HepG2 (cell line): Measurements from ENCODE around the gene GRHL1. TPM values are rescaled to one million over a fixed set of nuclear protein-coding genes. Genes with fewer than 3 reads are reported as not detected.
A peak's percentile ranks its signal among the peaks of the same experiment; 100 is the strongest.

ENCODE experiments used
- ATF2 ChIP-seq: sonication (generic); formaldehyde crosslinking; IDR thresholded peaks from 2 replicates; pipeline ENCODE4 v1.4.0; 2020; ENCODE audit warnings: missing genetic modification reagents
- CENPBD1 ChIP-seq: sonication (generic); formaldehyde crosslinking; IDR thresholded peaks from 2 replicates; pipeline ENCODE4 v1.8.0; 2022; ENCODE audit warnings: missing genetic modification reagents, low read depth, mild to moderate bottlenecking, borderline replicate concordance
- CREB1 ChIP-seq, 2 experiments: fragments of 450-650 bp in 1 of 2; IDR thresholded peaks; 2 replicates each; pipeline ENCODE4 v1.6.1; 2016 to 2017; ENCODE audit warnings: control low read depth in 1 of 2, mild to moderate bottlenecking in 1 of 2, missing compliant biosample characterization in 1 of 2, missing genetic modification characterization in 1 of 2
- DMTF1 ChIP-seq: sonication (generic); formaldehyde crosslinking; IDR thresholded peaks from 2 replicates; pipeline ENCODE4 v1.4.0; 2020; ENCODE audit warnings: mild to moderate bottlenecking, missing genetic modification reagents
- HOXD1 ChIP-seq: sonication (generic); formaldehyde crosslinking; IDR thresholded peaks from 2 replicates; pipeline ENCODE4 v1.5.0; 2020; ENCODE audit warnings: missing genetic modification reagents
- KDM1A ChIP-seq: IDR thresholded peaks from 2 replicates; pipeline ENCODE4 v1.6.1; 2016; ENCODE audit warnings: missing compliant biosample characterization
- KLF12 ChIP-seq: sonication (generic); formaldehyde crosslinking; IDR thresholded peaks from 2 replicates; pipeline ENCODE4 v1.4.0; 2020; ENCODE audit warnings: missing genetic modification reagents, borderline replicate concordance
- NCOA5 ChIP-seq: sonication (generic); formaldehyde crosslinking; IDR thresholded peaks from 2 replicates; pipeline ENCODE4 v1.4.0; 2020; ENCODE audit warnings: missing genetic modification reagents
- POGK ChIP-seq: sonication (generic); formaldehyde crosslinking; conservative IDR thresholded peaks from 2 replicates; pipeline ENCODE4 v1.8.0; 2022; ENCODE audit warnings: mild to moderate bottlenecking, moderate library complexity, missing genetic modification reagents
- SATB2 ChIP-seq: sonication (generic); formaldehyde crosslinking; IDR thresholded peaks from 2 replicates; pipeline ENCODE4 v1.5.0; 2020; ENCODE audit warnings: missing genetic modification reagents
- STAT6 ChIP-seq: sonication (generic); formaldehyde crosslinking; IDR thresholded peaks from 2 replicates; pipeline ENCODE4 v1.4.0; 2020; ENCODE audit warnings: missing genetic modification reagents, mild to moderate bottlenecking, borderline replicate concordance
- THRA ChIP-seq: sonication (generic); formaldehyde crosslinking; IDR thresholded peaks from 2 replicates; pipeline ENCODE4 v1.4.0; 2020; ENCODE audit warnings: missing genetic modification reagents, borderline replicate concordance
- U2AF2 ChIP-seq: fragments of 200-400 bp; formaldehyde crosslinking; IDR thresholded peaks from 2 replicates; pipeline ENCODE4 v1.6.1; 2017; ENCODE audit warnings: low read depth, mild to moderate bottlenecking, low read length
- YY1 ChIP-seq: IDR thresholded peaks from 2 replicates; pipeline ENCODE4 v1.6.1; 2011; ENCODE audit warnings: low read length, low read depth, moderate library complexity, mild to moderate bottlenecking; ENCODE audit not compliant: insufficient read depth, insufficient replicate concordance
- ZBTB7A ChIP-seq: sonication (generic); formaldehyde crosslinking; IDR thresholded peaks from 2 replicates; pipeline ENCODE4 v1.8.0; 2022; ENCODE audit warnings: mild to moderate bottlenecking, missing genetic modification reagents
- ZFY ChIP-seq: sonication (generic); formaldehyde crosslinking; IDR thresholded peaks from 2 replicates; pipeline ENCODE4 v1.4.0; 2020; ENCODE audit warnings: missing genetic modification reagents
- ZKSCAN8 ChIP-seq: IDR thresholded peaks from 2 replicates; pipeline ENCODE4 v1.6.1; 2016; ENCODE audit warnings: borderline replicate concordance, missing genetic modification reagents, missing compliant biosample characterization
- ZNF207 ChIP-seq: fragments of 450-650 bp; IDR thresholded peaks from 2 replicates; pipeline ENCODE4 v1.6.1; 2016; ENCODE audit warnings: antibody characterized with exemption, borderline replicate concordance
- ZNF326 ChIP-seq: sonication (generic); formaldehyde crosslinking; IDR thresholded peaks from 2 replicates; pipeline ENCODE4 v1.4.0; 2020; ENCODE audit warnings: missing genetic modification reagents, borderline replicate concordance
- ZNF564 ChIP-seq: sonication (generic); formaldehyde crosslinking; IDR thresholded peaks from 2 replicates; pipeline ENCODE4 v1.8.1; 2023; ENCODE audit warnings: mild to moderate bottlenecking, missing genetic modification reagents
- ZNF788 ChIP-seq: sonication (generic); formaldehyde crosslinking; IDR thresholded peaks from 2 replicates; pipeline ENCODE4 v1.5.0; 2020; ENCODE audit warnings: mild to moderate bottlenecking, missing genetic modification reagents, borderline replicate concordance
- polyA plus RNA-seq, 8 experiments: library from polyadenylated mRNA; depleted of rRNA in 3 of 8; stranded (reverse) in 7 of 8; unstranded in 1 of 8; fragments of >200 nt; fragmentation: Illumina TruSeq in 4 of 8; extraction: Trizol in 4 of 8; gene quantifications; 2 replicates each; pipeline versions ENCODE4 v1.2.1 to v1.2.3, GENCODE V29; 2011 to 2016; ENCODE audit warnings: low read depth in 4 of 8, missing spikeins in 1 of 8, mixed read lengths in 1 of 8; ENCODE audit not compliant: insufficient read depth in 1 of 8
- total RNA-seq, 5 experiments: library from RNA; depleted of rRNA; stranded (reverse); fragments of >200 nt; fragmentation: Illumina TruSeq; extraction: Trizol; gene quantifications; 2 replicates each; pipeline ENCODE4 v1.2.3, GENCODE V29; 2016; ENCODE audit warnings: low read depth in 1 of 5

GRHL1 gene
- total and polyA plus RNA-seq, 2 of the 13 experiments (the other 11 are each of a cell fraction or from before 2014, with no cell fraction given), result 9.3 to 12.0 TPM

GRCh38 chr2:9946818-9947217, 4.7 kb upstream of the GRHL1 start (continued):
- TF ChIP-seq STAT6 (no peak), ZBTB7A (CRISPR knock-in tag) (no peak), HOXD1 (CRISPR knock-in tag) (no peak), ZNF564 (no peak), SATB2 (no peak), DMTF1 (CRISPR knock-in tag) (no peak), CREB1 (IDR thresholded peaks at IDR 0.05) (no peak), CREB1 (CRISPR knock-in tag; IDR thresholded peaks at IDR 0.05) (no peak), ZFY (CRISPR knock-in tag) (no peak), CENPBD1 (CRISPR knock-in tag) (no peak), NCOA5 (no peak), YY1 (no peak), POGK (CRISPR knock-in tag) (no peak), KDM1A (peak; percentile 92), ZKSCAN8 (CRISPR knock-in tag) (no peak), THRA (no peak), ZNF326 (CRISPR knock-in tag) (no peak), ZNF207 (no peak), ATF2 (peak; percentile 60; the same call in 1 of the 2 replicates), ZNF788 (CRISPR knock-in tag) (no peak), U2AF2 (no peak), KLF12 (no peak)
